Loucy (cell line): ENCODE data around the gene BMERB1.

Source experiments
- CTCF ChIP-seq: fragments of 200-600 bp; sonication (generic); conservative IDR thresholded peaks from 2 replicates; pipeline ENCODE4 v1.5.1; 2014; ENCODE audit warnings: mild to moderate bottlenecking, antibody characterized with exemption, low read length
- EZH2phosphoT487 ChIP-seq: fragments of 200-600 bp; IDR thresholded peaks from 2 replicates; pipeline ENCODE4 v1.6.1; 2018; ENCODE audit warnings: antibody characterized with exemption, mild to moderate bottlenecking, moderate library complexity, borderline replicate concordance

GRCh38 chr16:15542261-15542660, 107.9 kb downstream of the BMERB1 start:
- TF ChIP-seq CTCF (no peak), EZH2phosphoT487 (no peak)
